K562 (cell line): ENCODE data around the gene KLHL33. TPM values are rescaled to one million over a fixed set of nuclear protein-coding genes. Genes with fewer than 3 reads are reported as not detected.

Experiments
- ATAC-seq: fragments of 200-7000 bp; cut with Tn5 transposase; 3 replicates; pipeline ENCODE4 v1.9.1; 2020; ENCODE audit warnings: moderate library complexity
- BruUV-seq: library from RNA; stranded (reverse); fragments of 400-500 nt; replicated peaks from 2 replicates; lab custom pipeline; 2021; lab: Mats Ljungman, UMichigan
- CTCF ChIA-PET: fragments of 300-600 bp; formaldehyde crosslinking; extraction: SDS; loops from one replicate; lab custom pipeline; 2021; ENCODE audit warnings: low intra/inter-chr PET ratio; lab: Yijun Ruan, JAX
- POLR2A ChIA-PET: fragments of 300-600, 350-650 bp; sonication (Branson Sonifier 250); formaldehyde crosslinking; extraction: SDS; loops from one replicate; lab custom pipeline; 2021; ENCODE audit warnings: antibody characterized with exemption, inconsistent platforms; lab: Yijun Ruan, JAX
- DNase-seq, 4 experiments: peaks; one replicate each; pipeline versions ENCODE4 v3.0.0 to v3.0.0-alpha.2; 2011 to 2018; ENCODE audit warnings: low spot score in 3 of 4, mixed read lengths in 3 of 4; ENCODE audit errors: extremely low read depth in 1 of 4
- FAIRE-seq: peaks from 2 replicates; lab custom pipeline; 2011; peaks lifted over from hg19 to GRCh38; lab: Jason Lieb, UNC
- H2AFZ ChIP-seq: 2 replicates; pipeline ENCODE4 v1.6.0; 2011; ENCODE audit warnings: low read depth, low read length, control low read depth, inconsistent platforms
- H3K27ac ChIP-seq: fragments of 200-600 bp; 3 replicates; pipeline ENCODE4 v1.8.0; 2011; ENCODE audit warnings: low read depth, mild to moderate bottlenecking, control low read depth, inconsistent platforms, low read length, moderate library complexity, mixed read lengths; ENCODE audit errors: extremely low read depth
- H3K27me3 ChIP-seq, 2 experiments: fragments of 300-600 bp in 1 of 2; 2 replicates in 1 of 2; 3 replicates in 1 of 2; pipeline versions ENCODE4 v1.6.0 to v1.8.0; 2011; ENCODE audit warnings: inconsistent platforms in 2 of 2, low read length in 2 of 2, mild to moderate bottlenecking in 1 of 2, mixed read lengths in 1 of 2, moderate library complexity in 1 of 2; ENCODE audit not compliant: control insufficient read depth in 2 of 2, insufficient read depth in 2 of 2
- H3K36me3 ChIP-seq: fragments of 300-600 bp; 3 replicates; pipeline ENCODE4 v1.8.0; 2011; ENCODE audit warnings: mild to moderate bottlenecking, low read length, inconsistent platforms; ENCODE audit not compliant: control insufficient read depth, insufficient read depth
- H3K4me1 ChIP-seq, 2 experiments: fragments of 200-600 bp in 1 of 2; replicated peaks in 1 of 2; 2 replicates in 1 of 2; 3 replicates in 1 of 2; pipeline versions ENCODE4 v1.5.1 to v1.8.0; 2011; ENCODE audit warnings: inconsistent platforms in 2 of 2, low read length in 2 of 2, mild to moderate bottlenecking in 1 of 2, mixed read lengths in 1 of 2, moderate library complexity in 1 of 2; ENCODE audit not compliant: control insufficient read depth in 2 of 2, insufficient read depth in 2 of 2
- H3K4me2 ChIP-seq: 2 replicates; pipeline ENCODE4 v1.6.1; 2011; ENCODE audit warnings: low read length, control low read depth, inconsistent platforms, mixed read lengths; ENCODE audit not compliant: insufficient read depth
- H3K4me3 ChIP-seq: fragments of 200-600 bp; sonication (generic), shearing (Covaris generic); 2 replicates; pipeline ENCODE4 v1.5.1; 2016; ENCODE audit warnings: control low read depth, inconsistent platforms
- H3K79me2 ChIP-seq: fragments of 200-600 bp; 3 replicates; pipeline ENCODE4 v1.8.0; 2011; ENCODE audit warnings: low read length, inconsistent platforms; ENCODE audit not compliant: control insufficient read depth, insufficient read depth
- H3K9ac ChIP-seq, 2 experiments: 2 replicates each; pipeline versions ENCODE4 v1.6.0 to v1.6.1; 2011; ENCODE audit warnings: low read depth in 2 of 2, low read length in 2 of 2, control low read depth in 1 of 2, inconsistent platforms in 1 of 2, mild to moderate bottlenecking in 1 of 2, mixed read lengths in 1 of 2; ENCODE audit not compliant: insufficient read depth in 1 of 2
- H3K9me1 ChIP-seq: one replicate; pipeline ENCODE4 v1.6.0; 2011; ENCODE audit warnings: inconsistent platforms, mild to moderate bottlenecking, low read length, moderate library complexity; ENCODE audit not compliant: control insufficient read depth, insufficient read depth
- H3K9me3 ChIP-seq: replicated peaks from 2 replicates; pipeline ENCODE4 v1.5.1; 2011; ENCODE audit warnings: low read depth, low read length, inconsistent platforms; ENCODE audit not compliant: control insufficient read depth, insufficient read depth
- H4K20me1 ChIP-seq: replicated peaks from 2 replicates; pipeline ENCODE4 v1.6.1; 2011; ENCODE audit warnings: low read length, inconsistent platforms, mixed read lengths; ENCODE audit not compliant: control insufficient read depth, insufficient read depth
- BDP1 ChIP-seq: IDR thresholded peaks from 3 replicates; pipeline ENCODE4 v1.6.1; 2011; ENCODE audit not compliant: insufficient read length, insufficient read depth
- CBFA2T2 ChIP-seq: fragments of 450-650 bp; conservative IDR thresholded peaks from 2 replicates; pipeline ENCODE4 v1.6.1; 2017; ENCODE audit warnings: mild to moderate bottlenecking
- CHD2 ChIP-seq: IDR thresholded peaks from 2 replicates; pipeline ENCODE4 v1.6.1; 2011; ENCODE audit warnings: low read depth, low read length
- CTBP1 ChIP-seq: fragments of 450-650 bp; IDR thresholded peaks from 2 replicates; pipeline ENCODE4 v1.6.1; 2016; ENCODE audit warnings: borderline replicate concordance
- ETV1 ChIP-seq: fragments of 450-650 bp; conservative IDR thresholded peaks from 2 replicates; pipeline ENCODE4 v1.6.1; 2016; ENCODE audit warnings: missing genetic modification characterization, control low read depth, low read depth, missing compliant biosample characterization
- HNRNPUL1 ChIP-seq: fragments of 200-400 bp; formaldehyde crosslinking; IDR thresholded peaks from 2 replicates; pipeline ENCODE4 v1.6.1; 2017; ENCODE audit warnings: low read length
- KDM5B ChIP-seq: fragments of 200-600 bp; sonication (generic); IDR thresholded peaks from 2 replicates; pipeline ENCODE4 v1.6.1; 2012; ENCODE audit warnings: low read depth, mild to moderate bottlenecking, moderate library complexity, low read length, control low read depth, inconsistent platforms; ENCODE audit not compliant: insufficient replicate concordance
- MCM7 ChIP-seq, 2 experiments: fragments of 450-650 bp; IDR thresholded peaks; 2 replicates each; pipeline ENCODE4 v1.6.1; 2016 to 2018
- NFE2 ChIP-seq: IDR thresholded peaks from 2 replicates; pipeline ENCODE4 v1.6.1; 2014; ENCODE audit warnings: antibody characterized with exemption, low read depth
- NR2C1 ChIP-seq, 2 experiments: fragments of 450-650 bp; IDR thresholded peaks; 2 replicates each; pipeline ENCODE4 v1.6.1; 2017; ENCODE audit warnings: mild to moderate bottlenecking in 2 of 2, antibody characterized with exemption in 1 of 2, inconsistent platforms in 1 of 2, missing compliant biosample characterization in 1 of 2, missing genetic modification characterization in 1 of 2
- RBFOX2 ChIP-seq: fragments of 200-400 bp; formaldehyde crosslinking; IDR thresholded peaks from 2 replicates; pipeline ENCODE4 v1.6.1; 2017; ENCODE audit warnings: low read depth, mild to moderate bottlenecking, low read length, moderate library complexity
- RFX1 ChIP-seq: fragments of 450-650 bp; IDR thresholded peaks from 2 replicates; pipeline ENCODE4 v1.6.1; 2016; ENCODE audit warnings: mild to moderate bottlenecking, moderate library complexity
- RFX7 ChIP-seq: fragments of 250-450 bp; sonication (Bioruptor Pico); IDR thresholded peaks from 2 replicates; pipeline ENCODE4 v1.5.1; 2021; ENCODE audit warnings: mild to moderate bottlenecking
- SMAD2 ChIP-seq: fragments of 150-350 bp; IDR thresholded peaks from 2 replicates; pipeline ENCODE4 v1.6.1; 2014; ENCODE audit warnings: low read depth, mild to moderate bottlenecking, low read length
- SPI1 ChIP-seq: IDR thresholded peaks from 2 replicates; pipeline ENCODE4 v1.6.1; 2011; ENCODE audit warnings: low read depth, low read length, control low read depth, borderline replicate concordance
- SRSF3 ChIP-seq: fragments of 200-400 bp; formaldehyde crosslinking; IDR thresholded peaks from 2 replicates; pipeline ENCODE4 v1.6.1; 2016; ENCODE audit warnings: mild to moderate bottlenecking, low read length, moderate library complexity; ENCODE audit not compliant: insufficient read depth
- TAF1 ChIP-seq: IDR thresholded peaks from 2 replicates; pipeline ENCODE4 v1.6.1; 2011; ENCODE audit warnings: mild to moderate bottlenecking, low read length, moderate library complexity; ENCODE audit not compliant: insufficient read depth, control insufficient read depth, severe bottlenecking; ENCODE audit errors: extremely low read depth
- TCF7L2 ChIP-seq: fragments of 150-350 bp; IDR thresholded peaks from 2 replicates; pipeline ENCODE4 v1.6.1; 2016; ENCODE audit warnings: low read depth, mild to moderate bottlenecking, low read length, moderate library complexity
- TFAM ChIP-seq: fragments of 250-450 bp; sonication (Bioruptor Pico); conservative IDR thresholded peaks from 2 replicates; pipeline ENCODE4 v1.5.0; 2021; ENCODE audit warnings: mild to moderate bottlenecking, moderate library complexity
- ZNF175 ChIP-seq: fragments of 200-800 bp; sonication (Bioruptor generic); IDR thresholded peaks from 2 replicates; pipeline ENCODE4 v1.6.1; 2016; ENCODE audit warnings: low read depth, mild to moderate bottlenecking, missing genetic modification characterization, missing compliant biosample characterization
- ZNF707 ChIP-seq: fragments of 250-450 bp; sonication (Bioruptor Pico); conservative IDR thresholded peaks from 2 replicates; pipeline ENCODE4 v1.8.0; 2022; ENCODE audit warnings: inconsistent platforms, mild to moderate bottlenecking, moderate library complexity
- ZNF766 ChIP-seq: fragments of 200-800 bp; sonication (Bioruptor generic); conservative IDR thresholded peaks from 2 replicates; pipeline ENCODE4 v1.6.1; 2016; ENCODE audit warnings: missing genetic modification characterization, missing compliant biosample characterization
- WGBS: fragments of 100-300 bp; shearing (Covaris generic); methylation state at CpG from one replicate; pipeline ENCODE4 v1.1.6; 2016; ENCODE audit warnings: low coverage, mixed read lengths; ENCODE audit not compliant: insufficient coverage; ENCODE audit errors: missing lambda C conversion rate; 5-methylcytosine and 5-hydroxymethylcytosine counted together
- in situ Hi-C: fragments of 300-500 bp; cut with MboI; formaldehyde crosslinking; loops from 4 replicates; pipeline ENCODE4 v1.15.0; 2018; ENCODE audit warnings: inconsistent platforms, mixed read lengths
- intact Hi-C: fragments of 100-400 bp; cut with micrococcal nuclease; formaldehyde crosslinking; loops from 2 replicates; pipeline ENCODE4 v1.14.2; 2022
- polyA plus RNA-seq, 8 experiments: library from polyadenylated mRNA; depleted of rRNA in 4 of 8; stranded (reverse) in 5 of 8; unstranded in 3 of 8; fragments of >200 nt; fragmentation: Nextera tagmentation in 2 of 8; fragmentation: Illumina TruSeq in 1 of 8; extraction: Ambion mirVana in 2 of 8; extraction: Trizol in 1 of 8; gene quantifications; 2 replicates each; pipeline versions ENCODE4 v1.2.1 to v1.2.3, GENCODE V29; 2011 to 2014; ENCODE audit warnings: inconsistent platforms in 1 of 8, missing spikeins in 1 of 8
- total RNA-seq, 7 experiments: library from RNA; depleted of rRNA in 6 of 7; stranded (reverse); fragments of >200 nt in 6 of 7; fragmentation: Illumina TruSeq in 2 of 7; extraction: Trizol in 2 of 7; gene quantifications; 2 replicates each; pipeline versions ENCODE4 v1.2.1 to v1.2.3, GENCODE V29; 2011 to 2021; ENCODE audit warnings: low replicate concordance in 1 of 7
- TF ChIP-seq, protein P1 (sequence below): fragments of 250-450 bp; sonication (Bioruptor Pico); IDR thresholded peaks from 2 replicates; pipeline ENCODE4 v1.8.0; 2022; ENCODE audit warnings: inconsistent platforms

The KLHL33 gene
- total and polyA plus RNA-seq, 9 of the 15 experiments (the other 6 are each of a cell fraction or from before 2014, with no cell fraction given) = 0.04 to 0.27 (median 0.13) TPM; not detected in 6

DNA sequence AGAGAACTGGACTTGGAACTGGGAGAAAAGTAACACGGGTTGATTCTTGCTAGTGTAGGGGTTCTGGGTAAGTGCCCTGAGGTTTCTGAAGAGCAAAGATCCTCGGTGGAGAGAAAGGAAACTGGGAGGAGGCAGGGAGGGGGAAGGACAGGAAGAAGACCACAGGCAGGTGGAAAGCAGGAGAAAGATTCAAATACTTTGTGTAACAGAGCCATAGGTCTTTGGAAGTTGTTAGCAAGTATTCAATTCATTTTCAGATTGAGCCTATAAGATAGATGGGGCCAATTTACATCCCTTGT, 34.6 kb upstream of the KLHL33 start:
- H3K27ac ChIP-seq = peak overlapping the region; percentile 76
- in situ Hi-C loops = no loop called here
- peak overlapping the region; percentile 93 to 99 for H3K9ac ChIP-seq
- no peak for FAIRE-seq
- H3K9me1 ChIP-seq = no peaks in the 10 kb centered on the region
- H3K4me1 ChIP-seq = peaks cover 5 to 15% of the 10 kb centered on the region in 2 experiments; a peak in 3 of 5 replicates
- peaks cover 6% of the 10 kb centered on the region; the same call in 1 of the 2 replicates for H4K20me1 ChIP-seq
- H3K27me3 ChIP-seq = no peaks in the 10 kb centered on the region
- no peaks in the 10 kb centered on the region for H3K9me3 ChIP-seq
- peaks cover 46% of the 10 kb centered on the region for H3K36me3 ChIP-seq
- 0% methylated on average over 2 of the region's 2 CpGs for WGBS
- DNase-seq = peak in 1 of 4 experiments; percentile 29
- intact Hi-C loops = no loop called here
- H3K4me2 ChIP-seq = peak overlapping the region; percentile 91
- POLR2A ChIA-PET = interaction anchor here (1.3 to 5.0 kb wide), 8 partner anchors 8 to 137 kb away, joined by 3 to 36 read pairs (median 8); partner anchors contain the start of genes APEX1, OSGEP, PARP2 and PIP4P1
- peak; percentile 13 for ATAC-seq
- H3K79me2 ChIP-seq = peaks cover 46% of the 10 kb centered on the region
- H2AFZ ChIP-seq = 0 out of 2 replicates have a peak overlapping the region, but pooled peaks have one; percentile 36
- CTCF ChIA-PET = no interaction called here
- peak overlapping the region; percentile 82 for H3K4me3 ChIP-seq
- BruUV-seq = no TSS peak
- no peak for TF ChIP-seq CHD2
- TF ChIP-seq ZNF766 (CRISPR knock-in tag) = peak; percentile 65; the same call in 1 of the 2 replicates
- no peak for TF ChIP-seq CTBP1
- TF ChIP-seq TFAM = no peak
- TF ChIP-seq RFX7 (CRISPR knock-in tag) = no peak
- no peak for TF ChIP-seq NR2C1 (IDR thresholded peaks at IDR 0.05)
- TF ChIP-seq NR2C1 (tag; IDR thresholded peaks at IDR 0.05) = no peak
- TF ChIP-seq BDP1 = no peak
- no peak for TF ChIP-seq CBFA2T2
- no peak for TF ChIP-seq HNRNPUL1
- no peak for TF ChIP-seq RFX1
- no peak for TF ChIP-seq MCM7 (IDR thresholded peaks at IDR 0.05)
- TF ChIP-seq SPI1 = no peak
- TF ChIP-seq TAF1 = no peak
- no peak for TF ChIP-seq SMAD2
- TF ChIP-seq NFE2 = no peak
- TF ChIP-seq KDM5B = no peak
- peak; percentile 54; the same call in 1 of the 2 replicates for TF ChIP-seq RBFOX2
- TF ChIP-seq ZNF707 (CRISPR knock-in tag) = no peak
- TF ChIP-seq, protein P1, sequence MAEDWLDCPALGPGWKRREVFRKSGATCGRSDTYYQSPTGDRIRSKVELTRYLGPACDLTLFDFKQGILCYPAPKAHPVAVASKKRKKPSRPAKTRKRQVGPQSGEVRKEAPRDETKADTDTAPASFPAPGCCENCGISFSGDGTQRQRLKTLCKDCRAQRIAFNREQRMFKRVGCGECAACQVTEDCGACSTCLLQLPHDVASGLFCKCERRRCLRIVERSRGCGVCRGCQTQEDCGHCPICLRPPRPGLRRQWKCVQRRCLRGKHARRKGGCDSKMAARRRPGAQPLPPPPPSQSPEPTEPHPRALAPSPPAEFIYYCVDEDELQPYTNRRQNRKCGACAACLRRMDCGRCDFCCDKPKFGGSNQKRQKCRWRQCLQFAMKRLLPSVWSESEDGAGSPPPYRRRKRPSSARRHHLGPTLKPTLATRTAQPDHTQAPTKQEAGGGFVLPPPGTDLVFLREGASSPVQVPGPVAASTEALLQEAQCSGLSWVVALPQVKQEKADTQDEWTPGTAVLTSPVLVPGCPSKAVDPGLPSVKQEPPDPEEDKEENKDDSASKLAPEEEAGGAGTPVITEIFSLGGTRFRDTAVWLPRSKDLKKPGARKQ (CRISPR knock-in tag) = no peak
- TF ChIP-seq SRSF3 = no peak
- TF ChIP-seq TCF7L2 = no peak
- no peak for TF ChIP-seq ZNF175 (CRISPR knock-in tag)
- TF ChIP-seq ETV1 = 0 out of 2 replicates have a peak, but pooled peaks have one; percentile 6
